ENCODE measurements around the gene PRRC2A. TPM values are rescaled to one million over a fixed set of nuclear protein-coding genes. Genes with fewer than 3 reads are reported as not detected.

The PRRC2A gene
- 100 to 1,000 TPM in 4 of 8 experiments, 10 to 100 TPM in 4; 53.2 to 259 (median 92.0) TPM for total RNA-seq

GRCh38 chr6:31620586-31621319, at the start of gene PRRC2A:
Gene PRRC2A, plus strand, starts transcription at chr6:31620715. Its CDS starts 2,075 bp downstream, at chr6:31622790.
- Histone ChIP-seq H3K4me3 (peak within 1 kb of the TSS; percentile 58 to 91 (median 85)), H3K27ac (peak within 1 kb of the TSS; percentile 97 to 98), H3K4me1 (replicated peaks in 1 of 2) (peaks cover 7 to 9% of the 10 kb centered on the region in 2 donors)
- in situ Hi-C loops (cut with MboI; ENCODE audit: low pct_unique_long_range_greater_than_20kb in 2 of 9, low sequenced_read_pairs in 9 of 9, unreplicated experiment in 9 of 9) = no loop called here
- ATAC-seq (replicated peaks in 6 of 8) = peak; percentile 16 to 75 (median 70)
- 0% methylated on average over 3 to 4 of the region's 67 CpGs; no CpG with 5 or more reads in 6 of the 10 experiments for WGBS, 10 experiments

GRCh38 chr6:31572041-31572911, 48.2 kb upstream of the PRRC2A start, which contains the start of gene LTA:
Gene LTA, plus strand, starts transcription at chr6:31572289. Its CDS starts 454 bp downstream, at chr6:31572743.
- in situ Hi-C loops (cut with MboI; ENCODE audit: low pct_unique_long_range_greater_than_20kb in 2 of 9, low sequenced_read_pairs in 9 of 9, unreplicated experiment in 9 of 9) = no loop called here
- Histone ChIP-seq H3K27ac (no peak within 1 kb of the TSS), H3K4me3 (no peak within 1 kb of the TSS), H3K4me1 (replicated peaks in 1 of 2) (no peaks in the 10 kb centered on the region)
- ATAC-seq (replicated peaks in 6 of 8) = no peak
- 50 to 93% (median 73%) methylated on average over 2 to 10 of the region's 27 CpGs; no CpG with 5 or more reads in 3 of the 10 experiments for WGBS, 10 experiments

GRCh38 chr6:31573239-31574105, 47.0 kb upstream of the PRRC2A start:
- WGBS, 10 experiments = 50 to 93% (median 80%) methylated on average over 1 to 6 of the region's 9 CpGs; no CpG with 5 or more reads in 2 of the 10 experiments
- no peak for ATAC-seq (replicated peaks in 6 of 8)

GRCh38 chr6:31574106-31575061, 46.1 kb upstream of the PRRC2A start:
- H3K27ac ChIP-seq = no peak overlapping the region
- no peak overlapping the region for H3K4me3 ChIP-seq
- in situ Hi-C loops (cut with MboI; ENCODE audit: low pct_unique_long_range_greater_than_20kb in 2 of 9, low sequenced_read_pairs in 9 of 9, unreplicated experiment in 9 of 9) = no loop called here
- H3K4me1 ChIP-seq (replicated peaks in 1 of 2) = no peaks in the 10 kb centered on the region
- ATAC-seq (replicated peaks in 6 of 8) = no peak
- 33 to 92% (median 66%) methylated on average over 2 to 6 of the region's 14 CpGs; no CpG with 5 or more reads in 2 of the 10 experiments for WGBS, 10 experiments

More at GRCh38 chr6:31573239-31574105, 47.0 kb upstream of the PRRC2A start:
- H3K4me1 ChIP-seq (replicated peaks in 1 of 2) = no peaks in the 10 kb centered on the region
- in situ Hi-C loops (cut with MboI; ENCODE audit: low pct_unique_long_range_greater_than_20kb in 2 of 9, low sequenced_read_pairs in 9 of 9, unreplicated experiment in 9 of 9) = no loop called here
- no peak overlapping the region for H3K4me3 ChIP-seq
- no peak overlapping the region for H3K27ac ChIP-seq

GRCh38 chr6:31575335-31575901, 45.1 kb upstream of the PRRC2A start, which contains the start of gene TNF:
Gene TNF, plus strand, starts transcription at chr6:31575565. Its CDS starts 177 bp downstream, at chr6:31575742.
- 0 to 100% (median 72%) methylated on average over 1 to 11 of the region's 19 CpGs; no CpG with 5 or more reads in 3 of the 10 experiments for WGBS, 10 experiments
- H3K4me3 ChIP-seq = no peak within 1 kb of the TSS
- ATAC-seq (replicated peaks in 6 of 8) = peak in 3 of 8 experiments; percentile 86 to 98 (median 94)

GRCh38 chr6:31575952-31576685, 44.4 kb upstream of the PRRC2A start:
- Histone ChIP-seq H3K4me1 (replicated peaks in 1 of 2) (no peaks in the 10 kb centered on the region), H3K4me3 (no peak overlapping the region), H3K27ac (no peak overlapping the region)
- no peak for ATAC-seq (replicated peaks in 6 of 8)
- in situ Hi-C loops (cut with MboI; ENCODE audit: low pct_unique_long_range_greater_than_20kb in 2 of 9, low sequenced_read_pairs in 9 of 9, unreplicated experiment in 9 of 9) = no loop called here
- WGBS, 10 experiments = 47 to 100% (median 65%) methylated on average over 1 to 7 of the region's 8 CpGs; no CpG with 5 or more reads in 1 of the 10 experiments

More at GRCh38 chr6:31575335-31575901, 45.1 kb upstream of the PRRC2A start, which contains the start of gene TNF:
- no peaks in the 10 kb centered on the region for H3K4me1 ChIP-seq (replicated peaks in 1 of 2)
- no peak within 1 kb of the TSS for H3K27ac ChIP-seq
- in situ Hi-C loops (cut with MboI; ENCODE audit: low pct_unique_long_range_greater_than_20kb in 2 of 9, low sequenced_read_pairs in 9 of 9, unreplicated experiment in 9 of 9) = no loop called here

GRCh38 chr6:31576897-31577578, 43.5 kb upstream of the PRRC2A start:
- no peak overlapping the region for H3K27ac ChIP-seq
- H3K4me3 ChIP-seq = no peak overlapping the region
- in situ Hi-C loops (cut with MboI; ENCODE audit: low pct_unique_long_range_greater_than_20kb in 2 of 9, low sequenced_read_pairs in 9 of 9, unreplicated experiment in 9 of 9) = no loop called here
- peaks cover 0 to 6% of the 10 kb centered on the region in 2 donors for H3K4me1 ChIP-seq (replicated peaks in 1 of 2)
- no peak for ATAC-seq (replicated peaks in 6 of 8)
- WGBS, 10 experiments = 52 to 90% (median 78%) methylated on average over 1 to 8 of the region's 19 CpGs; no CpG with 5 or more reads in 2 of the 10 experiments

GRCh38 chr6:31577579-31577966, 42.9 kb upstream of the PRRC2A start:
- H3K4me3 ChIP-seq = no peak overlapping the region
- 20 to 93% (median 73%) methylated on average over 1 to 3 of the region's 3 CpGs; no CpG with 5 or more reads in 4 of the 10 experiments for WGBS, 10 experiments
- no peak for ATAC-seq (replicated peaks in 6 of 8)
- peaks cover 0 to 6% of the 10 kb centered on the region in 2 donors for H3K4me1 ChIP-seq (replicated peaks in 1 of 2)
- in situ Hi-C loops (cut with MboI; ENCODE audit: low pct_unique_long_range_greater_than_20kb in 2 of 9, low sequenced_read_pairs in 9 of 9, unreplicated experiment in 9 of 9) = no loop called here
- no peak overlapping the region for H3K27ac ChIP-seq

- in situ Hi-C loops (cut with MboI; ENCODE audit: low pct_unique_long_range_greater_than_20kb in 2 of 9, low sequenced_read_pairs in 9 of 9, unreplicated experiment in 9 of 9) = no loop called here
- Histone ChIP-seq H3K4me3 (no peak overlapping the region), H3K27ac (no peak overlapping the region), H3K4me1 (replicated peaks in 1 of 2) (peaks cover 0 to 6% of the 10 kb centered on the region in 2 donors)
- no peak for ATAC-seq (replicated peaks in 6 of 8)
- WGBS, 10 experiments = 50 to 97% (median 82%) methylated on average over 2 to 8 of the region's 12 CpGs; no CpG with 5 or more reads in 2 of the 10 experiments
These were observed 42.1 kb upstream of the PRRC2A start for GRCh38 chr6:31578184-31579118.

All from motor neuron (in vitro differentiated cells).